Measurements from ENCODE around the gene HSPB8. TPM values are rescaled to one million over a fixed set of nuclear protein-coding genes. Genes with fewer than 3 reads are reported as not detected.

Gene HSPB8
- total RNA-seq, 2 experiments from 2014 or later, result not detected

DNA sequence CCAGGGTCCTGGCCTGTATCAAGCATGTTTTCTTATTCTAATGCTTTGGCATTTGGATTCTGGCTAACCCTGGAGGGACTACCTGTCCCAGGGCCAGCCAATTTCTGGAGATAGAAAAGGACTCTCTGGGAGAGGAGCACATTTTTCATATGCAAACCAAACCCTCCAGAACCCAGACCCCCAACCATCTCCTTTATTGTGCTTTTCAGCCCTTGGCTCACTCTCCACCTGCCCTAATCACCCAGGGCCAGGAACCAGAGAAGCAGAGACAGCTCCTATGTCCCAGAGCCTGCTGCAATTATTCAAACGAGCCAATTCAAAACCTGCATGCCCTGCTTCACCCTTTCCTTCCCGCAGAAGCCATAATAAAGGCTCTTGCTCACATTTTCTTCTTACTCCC, 23.8 kb downstream of the HSPB8 start:
- no peak for DNase-seq
- Histone ChIP-seq H3K4me1 (ENCODE audit: insufficient read depth, low read length) (no peaks in the 10 kb centered on the region), H3K27ac (ENCODE audit: low read depth in 1 of 2, low read length in 2 of 2) (no peak overlapping the region), H3K27me3 (ENCODE audit: control insufficient read depth in 1 of 2, insufficient read depth in 2 of 2, low read length in 2 of 2) (peaks cover 0 to 2% of the 10 kb centered on the region in 2 experiments), H3K36me3 (ENCODE audit: insufficient read depth, low read length) (no peaks in the 10 kb centered on the region), H3K9me3 (ENCODE audit: control insufficient read depth in 1 of 2, insufficient read depth in 1 of 2, low read length in 2 of 2) (no peaks in the 10 kb centered on the region), H3K4me3 (ENCODE audit: low read length) (no peak overlapping the region)
- Mint-ChIP-seq H3K9me3 (no peaks in the 10 kb centered on the region), H3K27ac (no peak overlapping the region), H3K36me3 (ENCODE audit: low read depth) (no peaks in the 10 kb centered on the region), H3K27me3 (no peaks in the 10 kb centered on the region), H3K4me3 (no peak overlapping the region), H3K4me1 (ENCODE audit: low read depth) (no peaks in the 10 kb centered on the region)
- TF ChIP-seq CTCF (IDR thresholded peaks at IDR 0.05), result no peak
- ATAC-seq (ENCODE audit: poor library complexity), result no peak
- POLR2A ChIA-PET, result no interaction called here
- CTCF ChIA-PET, result no interaction called here
- intact Hi-C loops (cut with DNase I, micrococcal nuclease), result no loop called here

DNA sequence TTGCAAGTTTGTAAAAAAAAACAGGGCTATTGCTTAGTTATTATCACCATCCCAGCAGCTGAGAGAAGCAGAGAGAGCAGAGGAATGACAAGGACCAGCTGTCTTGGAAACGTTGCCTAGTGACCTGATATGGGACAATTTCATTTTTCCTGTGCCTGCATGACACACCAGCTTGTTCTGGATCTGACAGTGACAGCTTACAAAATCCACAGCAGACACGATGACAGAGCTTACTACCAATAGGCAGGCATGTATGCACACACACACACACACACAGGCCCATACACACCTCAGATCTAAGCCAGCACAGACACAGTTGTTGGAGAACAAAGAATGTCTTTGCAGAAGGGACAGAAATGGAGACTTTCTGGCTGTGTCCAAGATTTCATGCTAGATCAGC, 25.4 kb downstream of the HSPB8 start:
- TF ChIP-seq CTCF (IDR thresholded peaks at IDR 0.05), result no peak

GRCh38 chr12:119204671-119205285, 26.0 kb downstream of the HSPB8 start:
- ChIA-PET CTCF (no interaction called here), POLR2A (no interaction called here)
- no peaks in the 10 kb centered on the region for H3K27me3 Mint-ChIP-seq
- no peak overlapping the region for H3K4me3 Mint-ChIP-seq
- H3K9me3 ChIP-seq (ENCODE audit: control insufficient read depth in 1 of 2, insufficient read depth in 1 of 2, low read length in 2 of 2), result no peaks in the 10 kb centered on the region
- no peaks in the 10 kb centered on the region for H3K4me1 Mint-ChIP-seq (ENCODE audit: low read depth)
- no peaks in the 10 kb centered on the region for H3K4me1 ChIP-seq (ENCODE audit: insufficient read depth, low read length)
- no peak overlapping the region for H3K27ac ChIP-seq (ENCODE audit: low read depth in 1 of 2, low read length in 2 of 2)
- ATAC-seq (ENCODE audit: poor library complexity) (no peak), DNase-seq (no peak)
- no peak overlapping the region for H3K27ac Mint-ChIP-seq
- intact Hi-C loops (cut with DNase I, micrococcal nuclease), result no loop called here
- no peaks in the 10 kb centered on the region for H3K9me3 Mint-ChIP-seq
- no peak for TF ChIP-seq CTCF (IDR thresholded peaks at IDR 0.05)
- H3K4me3 ChIP-seq (ENCODE audit: low read length), result no peak overlapping the region
- H3K36me3 ChIP-seq (ENCODE audit: insufficient read depth, low read length), result no peaks in the 10 kb centered on the region
- no peaks in the 10 kb centered on the region for H3K27me3 ChIP-seq (ENCODE audit: control insufficient read depth in 1 of 2, insufficient read depth in 2 of 2, low read length in 2 of 2)
- H3K36me3 Mint-ChIP-seq (ENCODE audit: low read depth), result no peaks in the 10 kb centered on the region

More for the DNA sequence above, 25.4 kb downstream of the HSPB8 start:
- Mint-ChIP-seq H3K27ac (no peak overlapping the region), H3K9me3 (no peaks in the 10 kb centered on the region), H3K27me3 (no peaks in the 10 kb centered on the region), H3K36me3 (ENCODE audit: low read depth) (no peaks in the 10 kb centered on the region), H3K4me1 (ENCODE audit: low read depth) (no peaks in the 10 kb centered on the region), H3K4me3 (no peak overlapping the region)
- no peak overlapping the region for H3K27ac ChIP-seq (ENCODE audit: low read depth in 1 of 2, low read length in 2 of 2)
- ChIA-PET CTCF (no interaction called here), POLR2A (no interaction called here)
- intact Hi-C loops (cut with DNase I, micrococcal nuclease), result no loop called here
- H3K9me3 ChIP-seq (ENCODE audit: control insufficient read depth in 1 of 2, insufficient read depth in 1 of 2, low read length in 2 of 2), result no peaks in the 10 kb centered on the region
- H3K36me3 ChIP-seq (ENCODE audit: insufficient read depth, low read length), result no peaks in the 10 kb centered on the region
- DNase-seq (no peak), ATAC-seq (ENCODE audit: poor library complexity) (no peak)
- no peak overlapping the region for H3K4me3 ChIP-seq (ENCODE audit: low read length)
- no peaks in the 10 kb centered on the region for H3K4me1 ChIP-seq (ENCODE audit: insufficient read depth, low read length)
- peaks cover 0 to under 1% of the 10 kb centered on the region in 2 experiments for H3K27me3 ChIP-seq (ENCODE audit: control insufficient read depth in 1 of 2, insufficient read depth in 2 of 2, low read length in 2 of 2)
